Heart left ventricle (tissue), 13 donors: ENCODE results near the gene EYS.

ENCODE experiments used
- CTCF ChIP-seq, 12 donors: fragments of 200-600 bp; sonication (generic) in 4 of 12; IDR thresholded peaks; one replicate each; pipeline versions ENCODE4 v1.5.0 to v1.8.0; 2018 to 2022; ENCODE audit warnings: antibody characterized with exemption in 12 of 12, mild to moderate bottlenecking in 5 of 12
- POLR2A ChIP-seq, 2 donors: fragments of 450-650 bp; IDR thresholded peaks; one replicate each; pipeline ENCODE4 v1.6.1; 2017; ENCODE audit warnings: antibody characterized with exemption in 2 of 2, mild to moderate bottlenecking in 2 of 2, moderate library complexity in 2 of 2
- donor health status: ischemic (EF 13 %, LVEDD 7.1; RV severe dilation, severe dysfunction).
- donor health status: DM: no; HTN: yes; CAD: no.
- donor health status: DM: no; HTN: no; CAD: no.
- donor health status: ischemic (EF 25% LVEDD 6.9; RV normal size, moderate dysfunction).
- donor health status: ischemic (EF 25% LVEDD 5.7; RV mildly dilated, moderate dysfunction).
- donor health status: ischemic (EF 35%, LVEDD 5.7; RV mildly dilated, moderate dysfunction).
- donor health status: nonischemic (EF 11% LVEDD 7.7; RV severe dilation, severe dysfunction).
- donor health status: DM: yes; HTN: yes; CAD: no.
- donor health status: PGD.
- donor health status: ischemic (EF 29% LVEDD 5.4; RV normal size, mild dysfunction).
- donor health status: nonischemic (EF 23%, LVEDD 6.1; RV moderate dilation, normal function).

GRCh38 chr6:64123761-64124633 lies 1583.0 kb downstream of the EYS start:
- TF ChIP-seq CTCF (IDR thresholded peaks at IDR 0.05) (no peak), POLR2A (IDR thresholded peaks at IDR 0.05) (no peak)
